BE2C (cell line): Measurements from ENCODE around the gene PPP4R2.

Experiments
- DNase-seq: peaks from one replicate; pipeline ENCODE4 v3.0.0-alpha.2; 2020
- H3K27me3 ChIP-seq: fragments of 250-450 bp; sonication (Bioruptor Pico); 2 replicates; pipeline ENCODE4 v1.5.1; 2020; ENCODE audit warnings: mild to moderate bottlenecking
- H3K36me3 ChIP-seq: fragments of 250-450 bp; sonication (Bioruptor Pico); 2 replicates; pipeline ENCODE4 v1.5.1; 2020; ENCODE audit warnings: mild to moderate bottlenecking
- H3K4me1 ChIP-seq: fragments of 250-450 bp; sonication (Bioruptor Pico); 2 replicates; pipeline ENCODE4 v1.5.1; 2020
- H3K4me3 ChIP-seq: 2 replicates; pipeline ENCODE4 v1.5.1; 2011; ENCODE audit warnings: low read depth, low read length
- H3K9me3 ChIP-seq: fragments of 250-450 bp; sonication (Bioruptor Pico); 2 replicates; pipeline ENCODE4 v1.5.1; 2020
- TF ChIP-seq, protein P1 (sequence below): IDR thresholded peaks from 2 replicates; pipeline ENCODE4 v1.5.1; 2012; ENCODE audit warnings: mild to moderate bottlenecking, low read depth, low read length

PPP4R2 gene

DNA sequence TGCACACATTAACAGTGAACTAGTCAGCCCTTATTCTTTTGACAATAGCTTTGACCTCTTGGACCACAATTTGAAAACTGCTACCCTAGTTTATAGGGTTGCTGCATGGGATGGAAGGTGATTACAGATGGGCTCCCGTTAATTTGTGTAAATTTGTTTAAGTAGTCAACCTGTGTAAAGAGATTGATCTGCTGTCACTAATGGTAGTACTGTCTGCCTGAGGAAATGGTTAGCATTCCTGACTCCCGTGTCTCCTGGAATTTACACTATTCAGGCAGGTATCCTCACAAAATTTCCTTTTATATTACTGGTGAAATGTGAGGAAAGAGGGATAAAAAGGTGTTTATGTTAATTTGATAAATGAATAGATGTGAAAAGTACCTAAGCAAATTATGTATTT is 49.6 kb downstream of the PPP4R2 start:
- TF ChIP-seq, protein P1, sequence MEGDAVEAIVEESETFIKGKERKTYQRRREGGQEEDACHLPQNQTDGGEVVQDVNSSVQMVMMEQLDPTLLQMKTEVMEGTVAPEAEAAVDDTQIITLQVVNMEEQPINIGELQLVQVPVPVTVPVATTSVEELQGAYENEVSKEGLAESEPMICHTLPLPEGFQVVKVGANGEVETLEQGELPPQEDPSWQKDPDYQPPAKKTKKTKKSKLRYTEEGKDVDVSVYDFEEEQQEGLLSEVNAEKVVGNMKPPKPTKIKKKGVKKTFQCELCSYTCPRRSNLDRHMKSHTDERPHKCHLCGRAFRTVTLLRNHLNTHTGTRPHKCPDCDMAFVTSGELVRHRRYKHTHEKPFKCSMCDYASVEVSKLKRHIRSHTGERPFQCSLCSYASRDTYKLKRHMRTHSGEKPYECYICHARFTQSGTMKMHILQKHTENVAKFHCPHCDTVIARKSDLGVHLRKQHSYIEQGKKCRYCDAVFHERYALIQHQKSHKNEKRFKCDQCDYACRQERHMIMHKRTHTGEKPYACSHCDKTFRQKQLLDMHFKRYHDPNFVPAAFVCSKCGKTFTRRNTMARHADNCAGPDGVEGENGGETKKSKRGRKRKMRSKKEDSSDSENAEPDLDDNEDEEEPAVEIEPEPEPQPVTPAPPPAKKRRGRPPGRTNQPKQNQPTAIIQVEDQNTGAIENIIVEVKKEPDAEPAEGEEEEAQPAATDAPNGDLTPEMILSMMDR, result no peak
- H3K27me3 ChIP-seq, result no peaks in the 10 kb centered on the region
- no peak for DNase-seq
- H3K4me1 ChIP-seq, result peaks cover 3% of the 10 kb centered on the region; the same call in 1 of the 2 replicates
- H3K4me3 ChIP-seq, result no peak overlapping the region
- H3K36me3 ChIP-seq, result peaks cover 17% of the 10 kb centered on the region
- no peaks in the 10 kb centered on the region for H3K9me3 ChIP-seq

DNA sequence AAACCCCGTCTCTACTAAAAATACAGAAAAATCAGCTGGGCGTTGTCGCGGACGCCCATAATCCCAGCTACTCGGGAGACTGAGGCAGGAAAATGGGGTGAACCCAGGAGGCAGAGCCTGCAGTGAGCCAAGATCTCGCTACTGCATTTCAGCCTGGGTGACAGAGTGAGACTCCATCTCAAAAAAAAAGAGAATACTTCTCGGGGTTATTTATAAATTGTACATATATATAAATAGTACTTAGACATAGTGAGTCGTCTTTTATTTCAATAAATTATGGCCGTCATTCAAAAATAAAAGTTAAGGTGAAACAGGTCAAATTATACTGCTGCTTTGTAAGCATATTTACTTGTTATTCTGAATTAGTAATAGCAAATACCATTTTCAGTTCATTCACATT is 52.7 kb downstream of the PPP4R2 start:
- Histone ChIP-seq H3K9me3 (no peaks in the 10 kb centered on the region), H3K4me3 (no peak overlapping the region), H3K27me3 (no peaks in the 10 kb centered on the region), H3K36me3 (peaks cover 17% of the 10 kb centered on the region), H3K4me1 (no peaks in the 10 kb centered on the region; the same call in 1 of the 2 replicates)
- no peak for DNase-seq
- TF ChIP-seq, protein P1, result no peak

- no peaks in the 10 kb centered on the region for H3K9me3 ChIP-seq
- H3K4me3 ChIP-seq, result no peak overlapping the region
- no peaks in the 10 kb centered on the region for H3K27me3 ChIP-seq
- H3K4me1 ChIP-seq, result peaks cover 7% of the 10 kb centered on the region
- TF ChIP-seq, protein P1, result no peak
- DNase-seq, result no peak
- H3K36me3 ChIP-seq, result peaks cover 12% of the 10 kb centered on the region
Measured at GRCh38 chr3:73052857-73053256, 56.2 kb downstream of the PPP4R2 start.

- DNase-seq, result no peak
- Histone ChIP-seq H3K4me3 (no peak overlapping the region), H3K4me1 (peaks cover 21% of the 10 kb centered on the region), H3K27me3 (no peaks in the 10 kb centered on the region), H3K36me3 (peaks cover 8% of the 10 kb centered on the region), H3K9me3 (no peaks in the 10 kb centered on the region)
- TF ChIP-seq, protein P1, result no peak
Measured at GRCh38 chr3:73055583-73055982, 59.0 kb downstream of the PPP4R2 start.

DNA sequence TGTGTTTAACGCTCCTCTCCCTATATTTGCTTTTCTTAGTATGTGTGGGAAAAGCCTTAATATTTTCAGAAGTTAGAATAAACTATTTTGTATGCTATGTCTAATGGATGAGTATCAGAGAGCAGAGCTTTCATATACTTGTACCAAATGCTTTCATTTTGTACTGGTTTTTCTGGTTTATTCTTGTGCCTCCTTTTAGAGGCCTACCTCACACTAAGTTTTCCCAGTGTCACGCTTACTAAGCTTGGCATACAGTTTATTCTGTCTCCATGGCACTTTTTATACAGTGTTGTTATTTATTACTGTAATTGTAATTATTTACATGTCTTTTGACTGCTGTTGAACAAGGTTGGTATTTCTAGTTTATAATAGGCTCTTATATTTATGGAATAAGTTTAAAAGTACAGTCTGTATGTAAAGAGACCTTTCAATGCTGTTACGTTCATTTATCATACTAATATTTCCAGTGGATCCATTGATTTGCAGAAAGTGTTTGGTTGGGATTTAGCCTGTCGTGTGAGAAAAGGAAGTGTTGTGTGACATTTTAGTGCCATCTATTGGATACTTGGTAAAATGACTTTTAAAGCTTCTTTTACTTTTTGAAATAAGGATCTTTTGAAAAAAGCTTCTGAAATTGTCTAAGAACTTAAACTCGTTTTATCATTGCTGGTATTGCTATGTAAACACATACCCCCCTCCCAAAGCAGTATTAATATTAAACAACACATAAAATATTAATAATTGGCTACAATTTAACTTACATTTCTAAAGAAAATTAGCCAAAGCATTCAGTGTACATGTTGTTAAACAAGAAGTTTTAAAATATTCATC is 59.6 kb downstream of the PPP4R2 start:
- Histone ChIP-seq H3K27me3 (no peaks in the 10 kb centered on the region), H3K9me3 (no peaks in the 10 kb centered on the region), H3K4me3 (no peak overlapping the region), H3K36me3 (peaks cover 5% of the 10 kb centered on the region), H3K4me1 (peaks cover 23% of the 10 kb centered on the region)
- TF ChIP-seq, protein P1, result peak; percentile 61
- DNase-seq, result no peak

- Histone ChIP-seq H3K9me3 (no peaks in the 10 kb centered on the region), H3K4me1 (peaks cover 23% of the 10 kb centered on the region), H3K4me3 (no peak overlapping the region), H3K36me3 (peaks cover 11% of the 10 kb centered on the region), H3K27me3 (no peaks in the 10 kb centered on the region)
- TF ChIP-seq, protein P1, result no peak
- DNase-seq, result no peak
Measured at GRCh38 chr3:73056845-73057150, 60.2 kb downstream of the PPP4R2 start.
